ENCODE data around the gene TP53.
A peak's percentile ranks its signal among the peaks of the same experiment; 100 is the strongest.

The TP53 gene

DNA sequence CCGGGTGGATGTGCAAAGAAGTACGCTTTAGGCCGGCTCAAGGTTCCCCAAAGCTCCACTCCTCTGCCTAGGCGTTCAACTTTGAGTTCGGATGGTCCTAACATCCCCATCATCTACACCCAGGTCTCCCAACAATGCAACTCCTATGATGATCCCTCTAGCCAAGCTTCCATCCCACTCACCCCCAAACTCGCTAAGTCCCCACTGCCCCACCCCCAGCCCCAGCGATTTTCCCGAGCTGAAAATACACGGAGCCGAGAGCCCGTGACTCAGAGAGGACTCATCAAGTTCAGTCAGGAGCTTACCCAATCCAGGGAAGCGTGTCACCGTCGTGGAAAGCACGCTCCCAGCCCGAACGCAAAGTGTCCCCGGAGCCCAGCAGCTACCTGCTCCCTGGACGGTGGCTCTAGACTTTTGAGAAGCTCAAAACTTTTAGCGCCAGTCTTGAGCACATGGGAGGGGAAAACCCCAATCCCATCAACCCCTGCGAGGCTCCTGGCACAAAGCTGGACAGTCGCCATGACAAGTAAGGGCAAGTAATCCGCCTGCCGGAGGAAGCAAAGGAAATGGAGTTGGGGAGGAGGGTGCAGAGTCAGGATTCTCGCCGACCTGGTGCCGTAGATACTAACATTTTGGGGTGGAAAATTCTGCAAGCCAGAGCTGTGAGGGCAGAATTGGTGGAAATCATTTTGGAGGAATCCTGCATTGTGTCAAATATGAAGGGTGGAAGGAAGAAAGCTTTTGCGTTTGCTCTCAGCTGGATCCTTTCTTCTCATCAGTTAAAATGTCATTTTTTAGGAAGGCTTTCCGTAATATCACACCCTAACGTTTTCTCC, at the start of gene TP53:
Gene TP53, minus strand, starts transcription at position 419 of the 836 bp plus-strand sequence. CDS start 10,896 bp downstream, outside the sequence.
- peak; percentile 92 for DNase-seq (ENCODE audit: low spot score)

DNA sequence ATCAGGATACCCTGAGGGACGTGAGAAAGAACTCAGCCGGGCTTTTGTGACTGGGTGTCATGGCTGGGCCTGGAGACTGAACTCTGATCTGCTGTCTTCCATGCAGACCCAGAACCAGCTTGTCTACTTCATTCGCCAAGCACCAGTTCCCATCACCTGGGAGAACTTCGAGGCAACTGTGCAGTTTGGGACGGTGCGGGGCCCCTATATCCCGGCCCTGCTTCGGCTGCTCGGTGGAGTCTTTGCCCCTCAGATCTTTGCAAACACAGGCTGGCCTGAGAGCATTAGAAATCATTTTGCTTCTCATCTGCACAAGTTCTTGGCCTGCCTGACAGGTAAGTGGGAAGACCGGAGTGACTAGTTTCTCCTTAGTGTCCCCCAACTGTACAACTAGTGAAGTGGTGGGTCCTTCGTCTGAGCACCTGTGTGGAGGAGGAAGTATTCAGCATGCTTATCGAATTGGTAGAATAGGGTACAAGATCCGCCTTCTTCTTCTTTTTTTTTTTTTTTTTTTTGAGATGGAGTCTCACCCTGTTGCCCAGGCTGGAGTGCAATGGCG, 45.8 kb upstream of the TP53 start:
- DNase-seq (ENCODE audit: low spot score): no peak

DNA sequence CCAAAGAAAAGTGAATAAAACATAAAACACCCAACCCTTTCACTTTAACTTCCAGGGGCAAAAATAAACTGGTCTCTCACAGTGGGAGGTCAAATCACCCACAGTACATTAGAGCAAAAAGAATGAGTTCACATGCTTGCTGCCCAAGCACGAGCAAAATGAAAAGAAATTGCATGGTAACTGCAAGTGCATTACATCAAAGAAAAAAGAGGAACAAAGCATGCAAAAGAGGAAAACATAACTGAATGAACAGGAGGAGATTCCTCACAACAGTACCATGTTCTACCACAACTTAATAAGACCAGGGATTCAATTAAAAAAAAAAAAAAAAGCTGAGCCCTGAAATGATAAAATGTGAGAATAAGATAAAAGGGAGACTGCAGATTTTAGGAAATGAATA, 42.5 kb upstream of the TP53 start:
- DNase-seq (ENCODE audit: low spot score): no peak

DNA sequence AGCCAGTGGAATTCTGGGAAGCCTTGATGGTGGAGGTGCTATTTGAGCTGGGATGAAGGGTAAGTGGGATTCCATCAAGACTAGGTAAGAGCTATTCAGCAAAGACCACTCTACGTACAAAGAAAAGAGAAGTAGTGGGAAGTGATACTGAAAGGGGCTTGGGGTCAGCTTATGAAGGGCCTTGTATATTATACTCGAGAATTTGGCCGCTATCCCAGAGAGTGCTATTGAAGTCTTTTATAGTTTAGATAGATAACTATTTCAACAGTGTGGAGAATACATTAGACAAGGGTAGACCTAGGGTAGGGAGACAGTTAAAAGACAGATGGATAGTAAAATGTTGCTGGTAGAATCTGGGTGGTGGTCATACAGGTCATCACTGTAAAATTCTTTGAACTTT, 40.6 kb upstream of the TP53 start:
- no peak for DNase-seq (ENCODE audit: low spot score)

DNA sequence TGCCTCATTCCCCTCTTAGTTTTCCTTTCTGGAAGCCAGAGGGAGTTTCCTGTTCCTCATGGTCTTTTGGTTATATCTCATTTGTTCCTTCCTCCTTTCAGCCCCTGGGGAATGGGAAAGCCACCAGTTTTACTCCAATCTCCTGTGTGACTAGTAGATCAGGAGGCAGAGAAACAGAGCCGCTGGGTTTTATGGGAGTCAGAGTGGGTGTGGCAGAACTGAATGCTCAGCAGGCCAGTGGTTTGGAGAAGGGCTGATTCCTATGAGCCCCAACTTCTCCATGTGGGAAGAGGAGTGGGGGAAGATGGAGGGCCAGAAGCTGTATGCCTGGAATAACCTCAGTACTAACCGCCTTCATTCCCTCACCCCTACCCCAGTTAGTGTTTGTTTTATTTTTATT, 34.3 kb upstream of the TP53 start:
- DNase-seq (ENCODE audit: low spot score): no peak

DNA sequence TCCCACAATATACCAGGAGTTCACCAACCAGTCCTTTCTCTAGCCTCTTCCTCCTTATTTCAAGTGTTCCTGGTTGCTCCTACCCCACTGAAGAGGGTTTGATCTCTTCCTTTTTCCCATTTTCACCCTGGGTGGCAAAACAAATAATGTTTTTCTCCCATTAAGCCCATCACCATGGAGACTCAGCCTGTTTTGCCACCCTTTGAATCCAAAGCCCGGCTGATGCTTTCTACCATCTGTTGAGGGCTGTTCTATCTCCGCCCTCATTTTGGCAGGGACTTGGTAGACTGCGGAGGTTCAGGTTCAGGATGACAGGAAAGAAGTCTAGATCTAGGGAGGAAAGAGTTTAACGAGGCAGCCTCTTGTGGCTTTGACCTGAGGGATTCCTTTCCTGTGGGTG, 32.8 kb upstream of the TP53 start:
- DNase-seq (ENCODE audit: low spot score): no peak

DNA sequence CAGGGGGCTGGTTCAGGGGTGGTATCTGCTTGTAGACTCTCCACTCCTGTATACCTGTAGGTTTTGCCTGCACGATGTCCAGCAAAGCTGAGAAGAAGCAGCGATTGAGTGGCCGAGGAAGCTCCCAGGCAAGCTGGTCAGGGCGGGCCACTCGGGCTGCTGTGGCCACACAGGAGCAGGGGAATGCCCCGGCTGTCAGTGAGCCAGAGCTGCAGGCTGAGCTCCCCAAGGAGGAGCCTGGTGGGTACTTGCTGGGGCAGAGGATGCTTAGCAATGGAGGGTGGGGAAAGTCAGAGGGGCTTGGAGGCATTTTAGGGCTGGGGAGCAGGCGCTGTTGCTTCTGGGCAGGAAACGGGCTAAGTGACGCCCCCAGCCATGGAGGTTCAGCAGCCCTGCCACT, 32.4 kb upstream of the TP53 start:
- DNase-seq (ENCODE audit: low spot score): no peak

DNA sequence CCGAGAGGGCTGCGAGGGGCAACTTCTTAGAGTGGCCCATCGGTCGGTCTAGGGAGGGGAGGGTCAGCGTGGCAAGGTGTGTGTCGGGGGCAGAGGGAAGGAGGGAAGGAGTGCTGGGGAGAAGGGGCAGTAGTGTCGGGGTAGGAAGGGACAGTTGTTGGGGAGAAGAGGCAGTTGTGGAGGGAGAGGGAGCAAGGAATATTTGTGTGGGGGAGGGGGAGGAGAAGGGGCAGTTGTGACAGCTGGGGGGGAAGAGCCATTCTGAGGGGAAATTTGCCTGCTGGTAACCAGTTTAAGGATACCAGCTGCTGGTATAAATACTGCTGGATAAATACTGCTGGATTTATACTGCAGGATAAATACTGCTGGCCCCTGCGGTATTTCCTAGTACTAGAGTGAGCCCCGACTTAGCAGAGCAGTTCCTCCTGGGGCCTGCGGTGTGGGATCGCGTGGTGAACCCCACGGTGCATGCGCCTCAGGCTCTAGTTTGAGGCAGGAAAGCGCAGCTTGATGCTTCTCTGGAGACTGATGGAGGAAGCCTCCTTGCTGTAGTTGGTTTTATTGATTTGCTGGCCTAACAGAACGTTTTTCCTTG, 30.6 kb upstream of the TP53 start:
- DNase-seq (ENCODE audit: low spot score): no peak

DNA sequence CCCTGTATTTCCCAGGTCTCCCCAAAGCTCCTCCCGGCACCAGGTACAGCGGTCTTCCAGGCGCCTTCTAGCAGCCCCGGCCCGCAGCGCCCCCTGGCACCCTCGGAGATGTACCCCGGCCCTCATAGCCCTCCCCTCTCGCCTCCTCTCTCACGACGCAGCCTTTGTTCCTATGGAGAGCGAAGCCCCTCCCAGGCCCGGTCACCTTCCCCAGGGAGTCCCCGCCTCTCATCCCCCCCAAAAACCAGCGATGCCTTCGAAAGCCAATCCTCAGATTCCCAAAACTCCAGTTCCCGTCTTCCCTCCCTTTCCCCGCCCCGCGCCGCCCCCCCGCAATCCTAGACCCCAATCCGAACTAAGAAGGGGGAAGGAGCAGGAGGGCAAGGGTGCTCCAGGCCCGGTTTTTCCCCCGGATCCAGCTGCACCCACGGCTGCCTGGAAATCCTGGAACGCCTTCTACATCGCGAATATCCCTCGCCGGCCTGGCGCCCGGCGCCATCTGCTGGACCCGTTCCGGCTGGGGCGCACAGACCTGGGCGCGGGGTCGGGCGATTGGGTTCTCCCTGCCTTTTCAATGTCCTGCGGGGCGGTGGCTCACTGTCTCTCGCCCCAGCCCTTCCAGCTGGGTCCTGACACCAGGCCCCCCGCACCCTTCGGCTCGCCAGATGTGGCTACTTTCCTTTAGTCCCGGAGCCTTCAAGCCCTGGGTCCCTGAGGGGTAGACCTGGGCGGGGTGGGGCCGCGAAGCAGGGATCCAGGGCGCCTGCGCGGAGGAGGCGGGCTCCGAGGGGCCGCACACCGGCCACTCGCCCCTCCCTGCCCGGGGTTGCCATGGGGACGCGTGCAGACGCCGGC, 29.8 kb upstream of the TP53 start, which contains the start of gene DNAH2:
Gene DNAH2, plus strand, starts transcription at position 844 of the 855 bp plus-strand sequence. CDS start 1,991 bp downstream, outside the sequence.
- no peak for DNase-seq (ENCODE audit: low spot score)

DNA sequence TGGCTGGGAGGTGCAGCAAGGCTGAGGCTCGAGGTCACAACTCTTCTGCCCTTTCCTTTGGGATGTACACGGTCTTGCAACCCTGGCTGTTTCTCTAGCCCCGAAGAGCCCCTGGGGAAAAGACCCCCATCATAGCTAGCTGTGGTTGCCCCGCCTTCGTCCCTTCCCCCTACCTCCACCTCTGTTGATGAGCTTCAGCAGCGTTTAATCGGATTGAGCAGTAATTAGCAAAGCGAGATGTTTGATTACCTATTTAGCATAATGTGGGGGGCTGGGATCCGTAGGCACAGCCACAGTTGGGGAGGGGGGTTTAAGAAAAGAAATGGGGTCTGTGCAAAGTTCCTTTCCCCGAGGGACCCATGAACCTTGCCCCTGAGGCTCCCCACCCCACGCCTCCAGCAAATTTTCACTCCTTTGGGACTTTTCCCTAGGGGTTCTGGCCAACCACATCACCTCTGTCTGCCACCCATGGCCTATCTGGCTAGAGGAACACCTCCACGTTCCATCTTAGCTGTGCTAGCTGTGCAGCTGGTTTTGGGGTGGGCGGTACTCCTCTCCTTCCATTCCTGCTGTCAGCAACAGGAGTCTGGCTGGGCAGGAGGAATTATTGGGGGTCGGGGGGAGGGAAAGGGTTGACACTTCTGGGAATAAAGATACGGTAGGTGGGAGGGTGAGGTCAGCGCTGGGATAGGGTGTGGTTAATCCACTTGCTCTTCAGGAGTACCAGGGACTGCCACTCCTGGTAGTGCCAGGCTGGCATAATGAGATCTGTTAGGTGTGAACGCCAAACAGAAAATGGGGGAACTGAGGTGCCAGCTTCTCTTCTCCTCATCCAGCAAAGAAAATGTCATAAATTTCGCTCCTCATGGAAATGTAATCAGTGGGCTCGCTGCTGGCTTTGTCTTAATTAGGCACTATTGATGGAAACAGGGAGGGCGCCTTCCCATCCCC, 28.9 kb upstream of the TP53 start:
- DNase-seq (ENCODE audit: low spot score): no peak

DNA sequence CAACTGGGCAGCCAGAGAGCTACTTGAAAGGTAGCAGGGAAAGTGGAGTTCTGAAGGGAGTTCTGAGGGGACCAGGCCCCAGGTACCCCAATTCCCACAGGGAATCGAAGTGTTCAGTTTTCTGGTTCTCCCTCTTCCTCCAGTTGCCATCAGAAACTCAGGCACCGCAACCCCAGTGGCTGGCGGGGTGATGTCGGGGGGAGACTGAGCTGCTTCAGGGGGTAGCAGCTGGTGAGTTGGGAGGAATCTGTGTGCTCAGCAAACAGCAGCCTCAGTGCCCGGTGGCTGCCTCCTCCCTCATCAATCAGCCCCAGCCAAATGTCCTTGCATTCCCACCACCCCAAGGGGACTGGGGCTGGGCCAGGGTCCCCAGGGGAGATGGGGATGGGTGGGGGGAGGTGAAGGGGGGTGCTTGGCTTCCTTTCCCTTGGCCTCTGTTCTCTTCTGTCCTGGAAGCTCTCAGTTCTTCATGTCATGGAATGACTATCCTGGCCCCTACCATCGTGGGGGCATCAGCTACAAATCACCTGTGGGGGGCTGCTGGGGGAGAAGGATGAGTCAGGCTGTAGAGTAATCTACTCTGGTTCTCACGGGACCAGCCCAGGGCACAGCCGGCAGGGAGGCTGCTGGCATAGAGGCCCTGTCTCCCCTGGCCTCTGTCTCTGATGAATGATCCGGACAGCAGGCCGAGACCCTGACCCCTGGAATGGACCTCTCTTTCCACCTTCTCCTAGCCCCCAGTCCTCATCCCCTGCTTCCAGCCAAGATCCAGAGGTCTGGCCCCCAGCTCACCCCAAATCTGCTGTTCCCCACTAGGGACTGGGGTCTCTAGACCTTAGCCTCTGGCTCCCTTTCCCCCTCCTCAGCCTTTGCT, 27.7 kb upstream of the TP53 start:
- DNase-seq (ENCODE audit: low spot score): no peak

DNA sequence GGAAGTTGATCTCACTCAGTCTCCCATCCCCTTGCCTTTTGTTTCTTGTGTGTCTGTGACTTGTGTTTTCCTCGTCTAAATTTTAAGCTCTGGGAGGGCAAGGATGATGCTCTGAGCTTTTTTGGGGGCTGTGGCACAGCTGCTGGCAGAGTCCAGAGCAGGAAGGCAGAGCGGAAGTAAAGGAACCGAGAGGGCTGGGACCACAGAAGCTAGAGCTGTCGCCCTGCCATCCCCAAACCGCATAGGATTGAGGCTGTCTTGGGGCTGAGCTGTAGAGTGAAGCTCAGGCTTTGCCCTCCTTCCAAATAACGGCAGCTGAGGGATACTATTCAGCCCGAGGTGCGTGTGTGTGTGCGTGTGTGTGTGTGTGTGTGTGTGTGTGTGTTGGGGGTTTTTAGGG, 26.5 kb upstream of the TP53 start:
- DNase-seq (ENCODE audit: low spot score): no peak

DNA sequence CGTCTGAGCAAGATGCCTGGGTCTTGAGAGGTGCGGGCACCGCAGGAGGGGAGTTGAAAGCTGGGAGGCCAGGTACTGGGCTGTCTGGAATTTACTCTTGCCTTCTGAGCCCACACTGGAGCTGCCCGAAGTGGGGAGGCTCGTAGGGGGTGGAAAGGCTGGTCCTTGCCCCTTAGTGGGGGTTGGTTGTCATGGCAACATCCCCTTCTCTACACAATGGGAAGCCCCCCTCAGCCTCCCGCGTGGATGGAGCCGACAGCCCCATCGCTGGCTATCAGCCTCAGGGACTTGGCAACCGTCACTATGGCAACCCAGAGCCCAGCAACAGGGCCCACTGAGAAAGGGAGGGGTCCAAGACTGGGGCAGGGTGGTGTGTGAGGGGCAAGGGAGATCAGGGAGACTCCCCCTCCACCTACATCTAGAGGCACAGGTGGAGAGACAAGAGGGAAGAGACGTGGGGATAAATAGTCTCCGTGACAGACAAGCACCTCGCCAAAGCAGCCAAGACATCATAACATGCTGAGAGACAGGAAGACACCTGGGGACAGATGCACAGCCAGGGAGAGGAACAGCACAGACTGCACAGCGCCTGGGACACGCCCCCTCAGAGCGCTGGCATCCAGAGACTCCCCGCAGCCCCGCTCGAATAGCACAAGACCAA, 25.0 kb upstream of the TP53 start:
- DNase-seq (ENCODE audit: low spot score): no peak

DNA sequence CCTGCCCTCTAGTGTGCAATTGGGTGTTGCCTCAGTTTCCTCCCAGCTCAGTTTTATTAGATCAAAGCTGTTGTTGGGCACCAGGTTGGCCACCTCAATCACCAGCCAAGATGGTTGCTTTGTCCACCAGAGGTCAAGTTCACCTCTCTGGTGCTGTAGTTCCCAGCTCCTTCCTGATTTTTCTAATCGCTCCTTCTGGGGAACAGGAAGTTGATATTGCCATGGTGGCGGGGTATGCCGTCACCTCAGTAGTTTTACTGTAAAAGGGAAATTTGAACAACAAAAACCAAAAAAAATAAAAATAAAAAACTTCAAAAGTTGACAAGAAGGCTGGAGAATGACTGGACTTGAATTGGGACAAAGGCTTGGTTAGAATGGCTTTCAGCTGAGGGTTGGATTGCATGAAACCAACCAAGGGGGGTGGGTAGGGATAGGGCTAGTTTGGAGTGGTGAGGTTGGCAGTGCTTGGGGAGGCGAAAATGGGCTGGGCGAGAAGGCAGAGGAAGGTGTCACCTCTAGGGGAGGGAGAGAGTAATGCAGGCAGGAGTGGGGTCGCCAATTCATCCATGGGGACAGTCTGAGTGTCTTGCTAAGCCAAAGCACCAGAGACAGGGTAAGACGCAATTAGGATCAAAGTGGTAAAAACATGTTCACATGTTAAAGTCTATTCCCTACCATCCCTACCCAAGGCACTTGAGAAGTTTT, 23.9 kb upstream of the TP53 start:
- DNase-seq (ENCODE audit: low spot score): peak; percentile 34

DNA sequence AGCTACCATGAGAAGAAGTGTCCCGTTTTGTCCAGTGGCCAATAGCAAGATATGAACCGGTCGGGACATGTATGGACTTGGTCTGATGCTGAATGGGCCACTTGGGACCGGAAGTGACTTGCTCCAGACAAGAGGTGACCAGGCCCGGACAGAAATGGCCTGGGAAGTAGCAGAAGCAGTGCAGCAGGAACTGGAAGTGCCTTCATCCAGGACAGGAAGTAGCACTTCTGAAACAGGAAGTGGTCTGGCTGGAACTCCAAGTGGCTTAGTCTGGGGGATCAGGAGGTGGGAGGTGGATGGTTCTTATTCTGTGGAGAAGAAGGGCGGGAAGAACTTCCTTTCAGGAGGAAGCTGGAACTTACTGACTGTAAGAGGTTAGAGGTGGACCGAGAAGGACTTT, 23.0 kb upstream of the TP53 start:
- DNase-seq (ENCODE audit: low spot score): no peak

DNA sequence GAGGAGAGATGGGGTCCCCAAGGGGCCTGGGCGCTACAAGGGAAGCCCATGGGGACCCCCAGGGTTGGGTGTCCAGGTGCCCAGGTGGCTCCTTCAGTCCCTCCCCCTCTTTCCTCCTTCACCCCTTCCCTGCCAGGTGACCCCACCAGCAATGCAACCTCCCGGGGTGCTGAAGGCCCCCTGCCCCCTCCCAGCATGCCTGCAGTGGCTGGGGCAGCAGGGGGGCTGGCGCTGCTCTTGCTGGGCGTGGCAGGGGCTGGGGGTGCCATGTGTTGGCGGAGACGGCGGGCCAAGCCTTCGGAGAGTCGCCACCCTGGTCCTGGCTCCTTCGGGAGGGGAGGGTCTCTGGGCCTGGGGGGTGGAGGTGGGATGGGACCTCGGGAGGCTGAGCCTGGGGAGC, 21.7 kb upstream of the TP53 start:
- no peak for DNase-seq (ENCODE audit: low spot score)

DNA sequence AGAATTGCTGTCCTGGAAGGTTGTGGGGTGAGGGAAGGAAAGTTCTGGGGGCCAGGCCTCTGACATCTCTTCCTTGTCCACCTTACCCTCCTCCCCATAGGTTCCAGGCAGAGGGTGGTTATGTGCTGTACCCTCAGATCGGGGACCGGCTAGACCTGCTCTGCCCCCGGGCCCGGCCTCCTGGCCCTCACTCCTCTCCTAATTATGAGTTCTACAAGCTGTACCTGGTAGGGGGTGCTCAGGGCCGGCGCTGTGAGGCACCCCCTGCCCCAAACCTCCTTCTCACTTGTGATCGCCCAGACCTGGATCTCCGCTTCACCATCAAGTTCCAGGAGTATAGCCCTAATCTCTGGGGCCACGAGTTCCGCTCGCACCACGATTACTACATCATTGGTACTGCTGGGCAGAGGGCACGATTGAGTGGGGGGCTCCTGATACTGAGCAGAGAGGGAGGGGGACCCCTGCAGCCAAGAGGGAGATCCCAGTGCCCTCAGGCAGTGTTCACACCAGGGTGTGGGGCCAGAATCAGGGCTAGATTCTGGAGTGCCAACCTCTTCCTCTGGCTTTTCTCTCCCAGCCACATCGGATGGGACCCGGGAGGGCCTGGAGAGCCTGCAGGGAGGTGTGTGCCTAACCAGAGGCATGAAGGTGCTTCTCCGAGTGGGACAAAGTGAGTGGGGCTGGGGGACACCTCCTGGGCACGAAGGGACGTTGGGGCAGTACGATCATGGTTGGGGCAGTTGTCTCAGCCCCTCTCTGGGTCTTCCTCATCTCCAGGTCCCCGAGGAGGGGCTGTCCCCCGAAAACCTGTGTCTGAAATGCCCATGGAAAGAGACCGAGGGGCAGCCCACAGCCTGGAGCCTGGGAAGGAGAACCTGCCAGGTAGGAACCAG, 20.8 kb upstream of the TP53 start:
- DNase-seq (ENCODE audit: low spot score): no peak

DNA sequence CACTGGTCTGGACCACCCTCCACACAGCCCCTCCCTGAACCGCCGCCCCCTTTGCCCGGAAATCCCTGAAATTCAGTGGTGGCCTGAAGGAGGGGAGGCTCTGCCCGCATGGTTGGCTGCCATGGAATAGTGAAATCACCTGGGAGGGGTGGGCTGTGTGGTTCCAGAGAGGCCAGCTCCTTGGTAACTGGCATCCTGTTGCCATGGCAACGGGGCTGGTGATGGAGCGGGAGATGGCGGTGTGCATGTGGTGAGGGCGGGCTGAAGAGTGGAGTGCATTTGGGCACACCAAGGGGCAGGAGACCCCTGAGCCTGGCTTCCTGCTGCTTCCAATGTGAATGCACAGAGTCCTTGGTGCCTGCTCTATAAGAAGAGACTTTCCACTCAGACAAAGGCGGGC, 20.2 kb upstream of the TP53 start:
- no peak for DNase-seq (ENCODE audit: low spot score)
